IMR-90 (cell line): Measurements from ENCODE around the gene ART4. TPM values are rescaled to one million over a fixed set of nuclear protein-coding genes. Genes with fewer than 3 reads are reported as not detected.

Experiments
- ATAC-seq: fragments of 200-7000 bp; cut with Tn5 transposase; 2 replicates; pipeline ENCODE4 v1.9.1; 2020; ENCODE audit warnings: low read depth, mild to moderate bottlenecking, moderate library complexity
- BruUV-seq: library from RNA; stranded (reverse); fragments of 400-500 nt; replicated peaks from 2 replicates; lab custom pipeline; 2021; lab: Mats Ljungman, UMichigan
- CTCF ChIA-PET: fragments of 300-600 bp; formaldehyde crosslinking; extraction: SDS; loops from one replicate; lab custom pipeline; 2021; ENCODE audit warnings: antibody characterized with exemption; lab: Yijun Ruan, JAX
- POLR2A ChIA-PET: fragments of 300-600 bp; sonication (Branson Sonifier 250); formaldehyde crosslinking; loops from one replicate; lab custom pipeline; 2022; ENCODE audit warnings: antibody characterized with exemption; ENCODE audit not compliant: unreplicated experiment; lab: Charles Lee
- DNase-seq: peaks from one replicate; pipeline ENCODE4 v3.0.0; 2013
- H2AFZ ChIP-seq: replicated peaks from 2 replicates; pipeline ENCODE3; 2013; ENCODE audit warnings: low read length, mild to moderate bottlenecking; ENCODE audit not compliant: poor library complexity
- H2AK5ac ChIP-seq: 2 replicates; pipeline ENCODE4 v1.6.1; 2013; ENCODE audit warnings: low read depth, low read length, inconsistent platforms
- H2AK9ac ChIP-seq: replicated peaks from 2 replicates; pipeline ENCODE3; 2013; ENCODE audit warnings: mild to moderate bottlenecking, low read depth, low read length, moderate library complexity; ENCODE audit not compliant: poor library complexity
- H2BK120ac ChIP-seq: 2 replicates; pipeline ENCODE4 v1.6.1; 2013; ENCODE audit warnings: low read depth, low read length, inconsistent platforms
- H2BK15ac ChIP-seq: 3 replicates; pipeline ENCODE4 v1.6.1; 2013; ENCODE audit warnings: low read depth, low read length, inconsistent platforms
- H2BK20ac ChIP-seq: 2 replicates; pipeline ENCODE4 v1.6.1; 2013; ENCODE audit warnings: low read depth, mild to moderate bottlenecking, inconsistent platforms, low read length, moderate library complexity
- H2BK5ac ChIP-seq: 2 replicates; pipeline ENCODE4 v1.6.1; 2013; ENCODE audit warnings: mild to moderate bottlenecking, low read depth, low read length, inconsistent platforms; ENCODE audit not compliant: poor library complexity, severe bottlenecking
- H3K14ac ChIP-seq: replicated peaks from 2 replicates; pipeline ENCODE4 v1.6.1; 2013; ENCODE audit warnings: low read depth, low read length, inconsistent platforms
- H3K18ac ChIP-seq: 2 replicates; pipeline ENCODE4 v1.6.1; 2013; ENCODE audit warnings: low read depth, low read length, control low read depth
- H3K23ac ChIP-seq: 2 replicates; pipeline ENCODE4 v1.6.1; 2013; ENCODE audit warnings: low read depth, low read length, inconsistent platforms
- H3K27ac ChIP-seq: 2 replicates; pipeline ENCODE4 v1.5.1; 2013; ENCODE audit warnings: mild to moderate bottlenecking, control low read depth, low read length; ENCODE audit not compliant: insufficient read depth
- H3K27me3 ChIP-seq: 2 replicates; pipeline ENCODE4 v1.6.1; 2013; ENCODE audit warnings: low read length; ENCODE audit not compliant: control insufficient read depth, insufficient read depth
- H3K36me3 ChIP-seq: 2 replicates; pipeline ENCODE4 v1.6.1; 2013; ENCODE audit warnings: low read length, mixed read lengths; ENCODE audit not compliant: control insufficient read depth, insufficient read depth
- H3K4ac ChIP-seq: 2 replicates; pipeline ENCODE4 v1.6.1; 2013; ENCODE audit warnings: low read depth, low read length, inconsistent platforms
- H3K4me1 ChIP-seq: 2 replicates; pipeline ENCODE4 v1.6.1; 2013; ENCODE audit warnings: low read length, mixed read lengths; ENCODE audit not compliant: control insufficient read depth, insufficient read depth
- H3K4me2 ChIP-seq: 2 replicates; pipeline ENCODE4 v1.6.1; 2013; ENCODE audit warnings: low read depth, mild to moderate bottlenecking, control low read depth, low read length, moderate library complexity
- H3K4me3 ChIP-seq: 2 replicates; pipeline ENCODE4 v1.5.1; 2013; ENCODE audit warnings: low read depth, mild to moderate bottlenecking, control low read depth, low read length, moderate library complexity; ENCODE audit not compliant: insufficient read depth
- H3K56ac ChIP-seq: 2 replicates; pipeline ENCODE4 v1.6.1; 2013; ENCODE audit warnings: low read length, inconsistent platforms; ENCODE audit not compliant: insufficient read depth; ENCODE audit errors: extremely low read depth
- H3K79me1 ChIP-seq, 2 experiments: 2 replicates each; pipeline ENCODE4 v1.6.1; 2013; ENCODE audit warnings: low read length in 2 of 2, inconsistent platforms in 1 of 2, low read depth in 1 of 2
- H3K9ac ChIP-seq: 2 replicates; pipeline ENCODE4 v1.6.1; 2013; ENCODE audit warnings: low read depth, low read length, control low read depth
- H3K9me1 ChIP-seq: 2 replicates; pipeline ENCODE4 v1.6.1; 2013; ENCODE audit warnings: low read length, inconsistent platforms; ENCODE audit not compliant: insufficient read depth
- H3K9me3 ChIP-seq: 2 replicates; pipeline ENCODE4 v1.6.1; 2013; ENCODE audit warnings: low read length; ENCODE audit not compliant: control insufficient read depth, insufficient read depth
- H4K20me1 ChIP-seq: 2 replicates; pipeline ENCODE4 v1.6.1; 2013; ENCODE audit warnings: low read length, inconsistent platforms; ENCODE audit not compliant: insufficient read depth
- H4K5ac ChIP-seq: 2 replicates; pipeline ENCODE4 v1.6.1; 2013; ENCODE audit warnings: mild to moderate bottlenecking, low read depth, low read length, control low read depth
- H4K8ac ChIP-seq, 2 experiments: 2 replicates each; pipeline ENCODE4 v1.6.1; 2013; ENCODE audit warnings: low read depth in 2 of 2, low read length in 2 of 2, control low read depth in 1 of 2, inconsistent platforms in 1 of 2
- H4K91ac ChIP-seq: 2 replicates; pipeline ENCODE4 v1.6.1; 2013; ENCODE audit warnings: low read depth, low read length, inconsistent platforms; ENCODE audit not compliant: insufficient read depth
- BHLHE40 ChIP-seq: fragments of 150-350 bp; IDR thresholded peaks from 2 replicates; pipeline ENCODE4 v1.6.1; 2016; ENCODE audit warnings: mild to moderate bottlenecking, low read depth, low read length
- CEBPB ChIP-seq: IDR thresholded peaks from 2 replicates; pipeline ENCODE4 v1.6.1; 2012; ENCODE audit warnings: low read depth, low read length, improper control_type of control experiment
- CHD1 ChIP-seq: IDR thresholded peaks from 2 replicates; pipeline ENCODE4 v1.6.1; 2012; ENCODE audit warnings: low read depth, low read length, improper control_type of control experiment
- CTCF ChIP-seq: conservative IDR thresholded peaks from 2 replicates; pipeline ENCODE4 v1.5.1; 2012; ENCODE audit warnings: mild to moderate bottlenecking, low read depth, low read length, improper control_type of control experiment
- ELK1 ChIP-seq: fragments of 150-350 bp; IDR thresholded peaks from 2 replicates; pipeline ENCODE4 v1.6.1; 2016; ENCODE audit warnings: low read depth, mild to moderate bottlenecking, low read length, moderate library complexity, borderline replicate concordance
- FOS ChIP-seq: fragments of 150-350 bp; IDR thresholded peaks from 2 replicates; pipeline ENCODE4 v1.6.1; 2016; ENCODE audit warnings: low read depth, low read length
- MAFK ChIP-seq: IDR thresholded peaks from 2 replicates; pipeline ENCODE4 v1.6.1; 2012; ENCODE audit warnings: low read depth, low read length, improper control_type of control experiment
- MAZ ChIP-seq: IDR thresholded peaks from 2 replicates; pipeline ENCODE4 v1.6.1; 2012; ENCODE audit warnings: low read depth, mild to moderate bottlenecking, low read length, improper control_type of control experiment, moderate library complexity, borderline replicate concordance
- MXI1 ChIP-seq: IDR thresholded peaks from 2 replicates; pipeline ENCODE4 v1.6.1; 2012; ENCODE audit warnings: low read depth, mild to moderate bottlenecking, low read length, moderate library complexity, borderline replicate concordance
- NFE2L2 ChIP-seq: fragments of 150-350 bp; IDR thresholded peaks from 2 replicates; pipeline ENCODE4 v1.6.1; 2016; ENCODE audit warnings: low read depth, mild to moderate bottlenecking, low read length
- POLR2A ChIP-seq: IDR thresholded peaks from 2 replicates; pipeline ENCODE4 v1.6.1; 2012; ENCODE audit warnings: mild to moderate bottlenecking, low read depth, low read length
- RAD21 ChIP-seq: IDR thresholded peaks from 2 replicates; pipeline ENCODE4 v1.6.1; 2012; ENCODE audit warnings: low read length, improper control_type of control experiment
- RCOR1 ChIP-seq: IDR thresholded peaks from 2 replicates; pipeline ENCODE4 v1.6.1; 2012; ENCODE audit warnings: mild to moderate bottlenecking, low read length, improper control_type of control experiment; ENCODE audit not compliant: insufficient replicate concordance
- RFX5 ChIP-seq: IDR thresholded peaks from 2 replicates; pipeline ENCODE4 v1.8.0; 2012; ENCODE audit warnings: low read depth, mild to moderate bottlenecking, low read length, moderate library complexity
- SMC3 ChIP-seq: fragments of 150-350 bp; IDR thresholded peaks from 2 replicates; pipeline ENCODE4 v1.6.1; 2016; ENCODE audit warnings: low read depth, mild to moderate bottlenecking, antibody characterized with exemption, low read length, moderate library complexity
- USF2 ChIP-seq: fragments of 150-350 bp; IDR thresholded peaks from 2 replicates; pipeline ENCODE4 v1.6.1; 2017; ENCODE audit warnings: mild to moderate bottlenecking, antibody characterized with exemption, low read length, low read depth
- dilution Hi-C: fragments of 300-500 bp; cut with HindIII; formaldehyde crosslinking; loops from one replicate; pipeline ENCODE4 v1.14.3; 2018; ENCODE audit warnings: low sequenced_read_pairs; ENCODE audit not compliant: unreplicated experiment
- in situ Hi-C: fragments of 300-500 bp; cut with MboI; formaldehyde crosslinking; loops from 3 replicates; pipeline ENCODE4 v1.14.3; 2019; ENCODE audit warnings: low sequenced_read_pairs, inconsistent platforms, mixed read lengths
- intact Hi-C: fragments of 100-400 bp; cut with micrococcal nuclease; formaldehyde crosslinking; loops from 2 replicates; pipeline ENCODE4 v1.10.0; 2022
- polyA plus RNA-seq, 3 experiments: library from polyadenylated mRNA; depleted of rRNA; stranded (reverse); fragments of >200 nt; gene quantifications; 2 replicates each; pipeline ENCODE4 v1.2.3, GENCODE V29; 2012; ENCODE audit warnings: low replicate concordance in 1 of 3
- total RNA-seq: library from RNA; depleted of rRNA; stranded (reverse); fragments of >200 nt; gene quantifications from 2 replicates; pipeline ENCODE4 v1.2.3, GENCODE V29; 2012

ART4 gene
- total and polyA plus RNA-seq, 2 of the 4 experiments (the other 2 are of a cell fraction), result not detected

- dilution Hi-C loops (no loop called here), in situ Hi-C loops (no loop called here), intact Hi-C loops (no loop called here)
- Histone ChIP-seq H4K8ac (no peak overlapping the region), H2BK20ac (no peak overlapping the region), H3K18ac (no peak overlapping the region), H3K9ac (no peak overlapping the region), H3K23ac (no peak overlapping the region), H2BK120ac (no peak overlapping the region), H2AFZ (no peak overlapping the region), H3K14ac (no peak overlapping the region), H2BK5ac (no peak overlapping the region), H4K20me1 (no peaks in the 10 kb centered on the region), H2BK15ac (no peak overlapping the region), H4K91ac (no peak overlapping the region), H3K4me2 (no peak overlapping the region), H3K27me3 (no peaks in the 10 kb centered on the region), H2AK5ac (no peak overlapping the region), H3K9me3 (no peaks in the 10 kb centered on the region), H3K79me1 (no peaks in the 10 kb centered on the region), H4K5ac (no peak overlapping the region), H3K4ac (no peak overlapping the region), H3K4me1 (peaks cover 2% of the 10 kb centered on the region; the same call in 1 of the 2 replicates), H3K9me1 (no peaks in the 10 kb centered on the region; the same call in 1 of the 2 replicates), H3K56ac (no peak overlapping the region), H2AK9ac (no peak overlapping the region), H3K27ac (no peak overlapping the region), H3K36me3 (no peaks in the 10 kb centered on the region), H3K4me3 (no peak overlapping the region)
- ATAC-seq, result no peak
- no peak for DNase-seq
- POLR2A ChIA-PET, result no interaction called here
- CTCF ChIA-PET, result interaction anchor here (0.6 to 1.1 kb wide), 2 partner anchors 18 to 40 kb away, joined by 3 read pairs; no protein-coding TSS in a partner anchor
- BruUV-seq, result no TSS peak
- TF ChIP-seq FOS (no peak), MXI1 (no peak), CEBPB (no peak), MAFK (no peak), ELK1 (no peak), USF2 (no peak), MAZ (no peak), BHLHE40 (no peak), RFX5 (no peak), CTCF (no peak), NFE2L2 (no peak), RCOR1 (no peak), RAD21 (no peak), CHD1 (no peak), SMC3 (no peak), POLR2A (no peak)
Observed at GRCh38 chr12:14852880-14853279, 9.6 kb upstream of the ART4 start.
